HG03342 (cell line): Measurements from ENCODE around the gene APBA1.
A peak's percentile ranks its signal among the peaks of the same experiment; 100 is the strongest.

Experiments used
- ATAC-seq: cut with Tn5 transposase; IDR thresholded peaks from one replicate; pipeline ENCODE4 v1.9.1; 2021; ENCODE audit warnings: mild to moderate bottlenecking, moderate library complexity; ENCODE audit not compliant: unreplicated experiment

APBA1 gene

DNA sequence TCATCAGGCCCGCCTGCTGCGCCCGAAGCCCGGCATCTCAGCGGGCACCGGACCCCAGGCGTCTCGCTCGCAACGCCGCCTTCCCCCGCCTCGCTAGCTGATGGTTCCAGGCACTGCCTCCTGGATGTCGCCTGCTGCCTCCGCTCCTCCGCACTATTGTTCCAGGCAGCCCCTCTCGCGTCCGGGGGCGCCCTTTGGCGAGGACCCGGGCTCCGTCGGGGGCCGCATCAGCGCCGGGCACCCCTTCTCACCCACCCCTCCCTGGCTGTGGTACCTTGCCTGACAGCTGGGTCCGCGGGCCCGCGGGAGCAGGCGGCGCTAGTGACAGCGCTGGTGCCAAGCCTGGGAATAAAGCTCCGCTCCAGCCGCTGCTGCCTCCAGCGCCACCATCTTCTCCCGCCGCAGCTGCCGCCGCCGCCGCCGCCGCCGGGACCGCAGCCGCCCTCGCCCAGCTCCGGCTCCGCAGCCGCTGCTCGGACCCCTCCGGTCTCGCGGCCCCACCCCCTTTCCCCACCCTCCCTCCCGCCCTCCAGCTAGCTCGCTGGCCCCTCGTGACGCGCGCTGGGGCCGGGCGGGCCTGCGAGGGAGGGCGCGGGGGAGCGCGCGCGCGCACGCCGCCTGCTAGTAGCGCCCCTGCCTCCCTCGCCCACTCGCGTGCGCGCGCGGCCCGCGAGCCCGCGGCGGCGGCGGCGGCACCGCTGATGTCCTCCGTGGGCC lies at the start of gene APBA1:
Gene APBA1 (minus strand): TSS at position 493 of the 717 bp plus-strand sequence.
- peak; percentile 21 for ATAC-seq

DNA sequence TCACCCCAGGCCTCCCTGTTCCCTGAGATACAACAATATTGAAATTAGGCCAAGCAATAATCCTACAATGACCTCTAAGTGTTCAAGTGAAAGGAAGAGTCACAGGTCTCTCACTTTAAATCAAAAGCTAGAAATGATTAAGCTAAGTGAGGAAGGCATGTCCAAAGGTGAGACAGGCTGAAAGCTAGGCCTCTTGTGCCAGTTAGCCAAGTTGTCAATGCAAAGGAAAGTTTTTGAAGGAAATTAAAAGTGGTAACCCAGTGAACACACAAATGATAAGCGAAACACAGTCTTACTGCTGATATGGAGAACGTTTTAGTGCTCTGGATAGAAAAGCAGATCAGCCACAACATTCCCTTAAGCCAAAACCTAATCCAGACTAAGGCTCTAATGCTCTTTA lies 47.8 kb upstream of the APBA1 start:
- no peak for ATAC-seq

DNA sequence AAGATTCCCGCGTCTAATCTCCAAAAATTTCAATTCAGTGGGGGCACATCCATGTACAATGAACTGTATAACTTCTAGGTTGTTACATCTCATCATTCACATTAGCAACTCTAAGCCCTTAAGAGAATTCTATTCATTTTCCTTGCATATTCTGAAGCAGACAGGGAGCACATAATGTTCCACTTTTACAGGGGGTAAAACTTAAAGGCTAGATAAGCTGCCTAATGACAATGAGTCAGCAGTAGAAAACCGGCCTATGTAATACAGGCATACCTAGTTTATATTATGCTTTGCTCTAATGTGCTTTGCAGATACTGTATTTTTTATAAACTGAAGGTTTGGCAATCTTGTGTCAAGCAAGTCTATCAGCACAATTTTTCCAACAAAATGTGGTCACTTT lies 47.2 kb upstream of the APBA1 start:
- ATAC-seq, result no peak

DNA sequence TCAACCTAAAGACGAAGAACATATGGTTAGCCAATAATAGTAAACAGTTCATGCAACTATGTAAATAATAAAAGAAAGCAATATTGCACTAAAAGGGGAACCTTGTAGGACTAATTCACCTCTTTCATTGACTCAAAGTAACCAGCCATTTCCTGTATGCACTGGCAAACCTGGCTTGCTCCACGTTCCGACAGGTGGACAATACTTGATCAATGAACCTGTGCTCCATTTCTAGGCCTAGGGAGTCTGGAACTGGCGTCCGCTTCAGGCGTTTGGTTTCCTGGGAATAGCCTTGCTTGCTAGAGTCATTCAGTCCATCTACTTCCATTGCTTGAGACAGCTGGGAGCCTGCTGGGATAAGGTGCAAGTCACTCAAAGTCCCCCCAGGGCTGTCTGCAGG lies 46.0 kb upstream of the APBA1 start:
- no peak for ATAC-seq

DNA sequence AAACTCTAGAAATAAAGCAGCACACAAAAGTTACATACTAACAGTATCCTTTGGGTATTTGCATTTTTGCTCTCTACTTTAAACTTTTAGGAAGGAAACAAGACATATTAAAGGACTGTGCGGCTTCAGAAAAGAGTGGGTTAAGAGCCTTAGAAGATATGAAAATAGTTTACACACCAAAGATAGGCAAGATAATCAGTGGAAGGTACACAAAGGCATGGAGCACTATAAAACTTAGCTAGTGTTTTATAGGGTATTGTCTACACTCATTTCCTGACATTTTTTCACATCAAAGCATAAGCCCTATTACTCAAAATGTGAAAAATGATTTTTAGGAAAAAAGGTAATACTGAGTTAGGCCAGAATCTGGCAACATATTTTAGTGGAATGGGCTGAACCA lies 43.7 kb upstream of the APBA1 start:
- no peak for ATAC-seq

DNA sequence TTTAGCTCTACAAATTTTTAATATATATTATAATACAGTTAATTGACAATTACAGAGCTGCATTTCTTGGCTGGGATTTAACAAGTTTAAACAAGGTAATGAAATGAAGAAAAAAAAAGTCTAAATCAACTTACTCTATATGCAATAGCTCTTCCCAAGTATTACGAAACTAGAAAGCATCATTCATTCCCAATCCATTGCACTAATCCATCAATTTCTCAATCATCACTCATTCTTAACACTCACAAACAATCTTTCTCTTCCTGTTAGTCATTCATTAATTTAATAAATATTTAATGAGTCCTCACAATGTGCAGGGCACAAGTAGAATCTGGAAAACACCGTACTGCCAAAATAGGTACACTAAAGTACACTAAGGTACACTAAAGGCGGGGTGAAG lies 42.9 kb upstream of the APBA1 start:
- no peak for ATAC-seq

DNA sequence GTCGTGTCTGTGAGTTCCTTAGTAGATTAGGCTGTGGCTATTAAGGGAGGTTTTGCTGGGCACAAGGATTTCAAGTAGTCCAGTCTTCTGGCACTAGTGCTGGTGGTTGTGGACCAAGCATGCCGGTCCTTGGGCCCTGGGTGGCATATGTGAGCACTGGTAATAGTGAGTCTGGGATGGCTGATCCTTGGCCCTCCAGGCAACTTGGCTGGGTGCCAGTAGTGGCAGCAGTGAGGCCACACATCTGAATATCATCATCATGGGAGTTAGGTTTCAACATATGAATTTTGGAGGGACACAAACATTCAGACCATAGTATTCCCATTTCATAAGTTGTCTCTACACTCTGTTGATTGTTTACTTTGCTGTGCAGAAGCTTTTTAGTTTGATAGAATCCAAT lies 25.3 kb upstream of the APBA1 start:
- ATAC-seq, result no peak

DNA sequence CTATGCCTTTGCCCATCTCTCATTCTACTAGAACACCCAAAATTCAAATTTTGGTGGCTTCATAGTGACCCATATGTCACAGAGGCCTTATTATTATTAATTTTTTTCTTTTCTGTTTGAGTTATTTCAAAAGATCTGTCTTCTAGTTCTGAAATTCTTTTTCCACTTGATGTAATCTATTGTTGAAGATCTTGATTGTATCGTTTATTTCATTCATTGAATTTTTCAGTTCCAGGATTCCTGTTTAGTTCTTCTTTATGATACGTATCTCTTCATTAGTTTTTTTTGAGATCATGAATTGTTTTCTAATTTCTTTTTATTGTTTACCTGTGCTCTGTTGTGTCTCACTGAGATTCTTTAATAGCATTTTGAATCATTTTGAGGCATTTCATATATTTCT lies 24.6 kb upstream of the APBA1 start:
- no peak for ATAC-seq

DNA sequence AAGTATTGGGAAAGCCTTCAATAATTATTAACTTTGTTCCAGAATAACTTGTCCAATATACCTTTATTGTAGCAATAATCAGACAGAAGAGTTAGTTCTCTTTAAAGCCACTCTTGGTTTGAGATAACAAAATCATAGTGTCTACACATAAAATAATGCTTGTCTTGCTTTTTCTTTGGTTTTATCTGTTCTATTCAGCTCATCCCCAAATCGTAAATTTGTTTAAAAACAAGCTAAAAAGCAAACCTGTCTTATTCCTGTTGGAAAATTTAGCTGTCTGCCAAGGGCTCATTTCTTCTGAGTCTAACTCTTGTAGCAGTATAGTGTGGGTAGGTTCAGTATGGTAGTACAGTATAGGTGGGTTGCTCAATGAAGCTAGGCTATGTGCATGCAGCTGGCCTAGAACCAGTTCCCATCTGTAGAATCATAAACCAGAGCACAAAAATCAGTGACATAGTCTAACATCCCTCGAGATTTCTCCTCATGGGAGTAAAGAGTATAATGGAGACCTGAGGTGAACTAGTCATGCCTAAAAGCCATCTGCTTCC lies 17.9 kb upstream of the APBA1 start:
- no peak for ATAC-seq

DNA sequence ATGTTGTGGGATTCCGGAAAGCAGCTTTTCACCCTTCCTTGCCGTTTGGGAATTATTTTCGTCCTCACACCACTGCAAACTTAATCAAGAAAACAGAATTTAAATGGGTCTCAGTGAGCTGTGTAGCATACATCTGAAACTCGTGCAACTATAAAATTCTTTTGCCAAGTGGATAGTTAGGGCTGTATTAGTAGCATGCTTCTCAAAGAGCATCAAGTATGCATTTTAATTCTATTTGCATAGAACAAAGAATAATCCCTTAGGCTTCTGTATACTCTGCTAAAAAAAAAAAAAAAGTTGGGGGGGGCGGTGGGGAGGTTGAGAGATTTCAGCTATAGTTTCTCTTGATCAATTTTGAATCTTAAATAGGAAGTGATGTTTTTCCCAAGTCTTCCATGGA lies 11.8 kb upstream of the APBA1 start:
- no peak for ATAC-seq

DNA sequence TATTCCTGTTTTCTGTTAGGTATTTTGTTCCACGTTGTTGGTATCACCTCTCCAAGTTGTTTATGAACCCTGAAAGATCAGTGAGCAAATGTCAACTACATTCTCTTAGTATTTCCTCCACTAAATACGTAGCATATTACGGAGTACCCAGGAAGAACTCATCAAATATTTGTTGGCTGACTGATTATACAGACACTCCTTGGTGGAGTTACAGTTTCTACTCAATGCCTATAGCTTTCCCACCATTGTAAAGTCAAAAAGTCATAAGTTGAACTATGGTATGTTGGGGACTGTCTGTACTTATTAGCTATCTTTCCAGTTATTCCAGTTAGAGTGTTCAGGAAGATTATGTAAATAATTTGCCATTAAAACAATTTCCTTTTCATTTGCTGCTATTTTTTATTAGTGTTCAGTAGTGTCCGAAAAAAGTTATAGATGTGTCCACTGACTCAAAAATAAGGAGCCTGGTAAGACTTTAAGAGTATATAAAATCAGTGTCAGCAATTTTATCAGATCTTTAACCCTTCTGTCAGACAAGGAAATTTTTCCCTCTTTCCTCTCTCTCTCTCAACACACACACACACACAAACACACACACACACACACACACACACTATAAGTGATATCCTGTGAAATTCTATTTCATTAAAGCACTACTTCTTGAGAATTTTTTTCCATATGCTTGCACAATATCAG lies 6.8 kb upstream of the APBA1 start:
- no peak for ATAC-seq

DNA sequence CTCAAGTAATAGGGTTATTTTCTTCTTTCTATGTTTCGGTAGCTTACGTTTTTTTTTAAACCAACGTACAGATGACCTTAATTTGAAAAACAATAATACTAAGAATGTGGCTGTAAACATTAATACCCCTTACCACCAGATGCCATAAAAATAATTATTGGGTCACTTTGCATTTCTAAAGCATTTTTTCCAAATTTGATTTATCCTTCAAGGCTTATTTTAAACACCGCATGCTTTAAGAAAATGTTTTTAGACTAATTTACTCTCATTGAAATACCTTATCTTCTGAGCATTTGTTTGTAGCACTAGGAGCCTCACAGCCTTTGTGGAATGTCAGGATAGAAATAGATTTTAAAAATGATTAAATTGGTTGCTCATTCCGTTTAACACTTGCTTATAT lies 5.8 kb upstream of the APBA1 start:
- no peak for ATAC-seq

DNA sequence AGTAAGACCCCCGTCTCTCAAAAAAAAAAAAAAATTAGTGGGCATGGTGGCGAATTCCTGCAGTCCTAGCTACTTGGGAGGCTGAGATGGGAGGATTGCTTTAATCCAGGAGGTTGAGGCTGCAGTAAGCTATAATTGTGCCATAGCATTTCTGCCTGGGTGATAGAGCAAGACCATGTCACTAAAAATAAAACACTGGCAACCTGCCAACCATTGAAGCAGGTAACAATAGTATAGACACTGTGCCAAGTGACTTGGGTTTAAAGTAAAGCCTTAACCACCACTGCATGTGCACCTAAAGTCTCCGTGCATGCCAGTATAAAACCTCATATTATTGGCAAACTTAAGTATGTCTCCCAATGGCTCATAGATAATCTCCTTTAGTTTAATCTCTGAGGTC lies 3.4 kb upstream of the APBA1 start:
- no peak for ATAC-seq

DNA sequence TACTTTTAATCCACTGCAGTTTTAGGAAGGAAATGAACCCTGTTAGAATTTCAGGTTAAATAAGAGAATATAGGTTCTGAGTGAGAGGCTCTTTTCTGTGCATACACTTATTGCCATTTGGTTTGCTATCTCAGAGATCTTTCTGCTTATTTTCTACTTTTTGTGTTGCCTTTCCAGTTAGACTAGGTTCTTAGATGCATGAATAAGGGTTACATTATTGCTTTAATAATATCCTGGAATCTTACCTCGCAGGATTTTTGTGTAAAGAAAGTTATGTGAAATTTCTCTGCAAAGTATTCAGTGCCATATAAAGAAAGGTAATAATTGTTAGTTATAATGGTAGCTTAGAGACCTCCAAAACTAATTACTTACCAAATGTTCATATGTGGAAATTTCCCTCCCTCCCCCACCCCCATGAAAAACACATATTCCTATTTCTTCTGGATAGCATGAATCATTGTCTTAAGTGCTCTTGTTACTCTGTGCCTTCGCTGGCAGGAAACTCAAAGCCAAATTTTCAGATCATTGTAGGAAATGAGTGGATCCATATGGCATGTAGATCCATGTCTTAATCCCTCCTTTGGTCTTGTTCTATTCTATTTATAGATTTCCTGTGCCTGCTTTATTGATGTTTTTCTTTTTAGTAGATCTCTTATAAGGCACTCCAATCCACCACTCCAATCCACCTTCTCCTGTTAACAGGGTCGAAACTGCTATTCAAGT lies 2.7 kb upstream of the APBA1 start:
- ATAC-seq, result no peak

DNA sequence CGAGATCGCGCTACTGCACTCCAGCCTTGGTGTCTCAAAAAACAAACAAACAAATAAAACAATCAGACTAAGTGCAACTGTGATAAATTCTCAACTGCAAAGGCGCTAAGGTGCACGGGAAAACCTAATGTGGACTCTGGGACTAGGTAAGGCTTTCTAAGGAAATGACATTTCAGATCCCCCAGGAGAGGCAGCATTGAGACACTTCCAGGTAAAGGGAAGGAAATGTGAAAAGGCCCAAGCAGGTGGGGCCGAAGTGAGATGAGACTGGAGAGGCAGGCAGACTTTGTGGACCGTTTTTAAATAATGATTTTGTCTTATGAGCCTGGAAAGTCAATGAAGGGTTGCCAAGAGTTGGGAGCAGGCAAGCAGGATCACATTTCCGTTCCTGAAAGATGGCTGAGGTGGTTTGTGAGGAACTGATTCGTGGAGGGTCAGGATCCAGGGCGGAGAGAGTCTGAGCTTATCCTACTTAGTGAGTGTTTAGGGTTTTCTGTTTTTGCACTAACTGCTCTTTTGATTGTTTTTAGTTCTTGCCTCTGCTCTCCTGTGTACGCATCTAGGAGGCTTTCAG lies 2.0 kb upstream of the APBA1 start:
- ATAC-seq, result no peak

DNA sequence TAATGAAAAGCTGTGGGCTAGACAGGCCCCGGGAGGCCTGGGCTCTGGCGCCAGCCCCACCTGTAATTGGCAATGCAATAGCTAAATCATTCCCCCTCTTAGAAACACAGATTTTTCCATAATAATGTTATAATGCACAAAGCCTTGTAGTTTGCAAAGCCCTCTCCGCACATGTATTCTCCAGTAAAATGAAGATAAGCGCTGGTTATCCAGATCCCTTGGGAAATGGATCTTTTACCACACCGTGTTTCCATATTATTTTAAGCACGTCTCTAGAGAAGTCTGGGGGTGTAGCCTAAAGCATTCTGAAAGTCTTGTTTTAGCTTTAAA lies 1.1 kb upstream of the APBA1 start:
- no peak for ATAC-seq

DNA sequence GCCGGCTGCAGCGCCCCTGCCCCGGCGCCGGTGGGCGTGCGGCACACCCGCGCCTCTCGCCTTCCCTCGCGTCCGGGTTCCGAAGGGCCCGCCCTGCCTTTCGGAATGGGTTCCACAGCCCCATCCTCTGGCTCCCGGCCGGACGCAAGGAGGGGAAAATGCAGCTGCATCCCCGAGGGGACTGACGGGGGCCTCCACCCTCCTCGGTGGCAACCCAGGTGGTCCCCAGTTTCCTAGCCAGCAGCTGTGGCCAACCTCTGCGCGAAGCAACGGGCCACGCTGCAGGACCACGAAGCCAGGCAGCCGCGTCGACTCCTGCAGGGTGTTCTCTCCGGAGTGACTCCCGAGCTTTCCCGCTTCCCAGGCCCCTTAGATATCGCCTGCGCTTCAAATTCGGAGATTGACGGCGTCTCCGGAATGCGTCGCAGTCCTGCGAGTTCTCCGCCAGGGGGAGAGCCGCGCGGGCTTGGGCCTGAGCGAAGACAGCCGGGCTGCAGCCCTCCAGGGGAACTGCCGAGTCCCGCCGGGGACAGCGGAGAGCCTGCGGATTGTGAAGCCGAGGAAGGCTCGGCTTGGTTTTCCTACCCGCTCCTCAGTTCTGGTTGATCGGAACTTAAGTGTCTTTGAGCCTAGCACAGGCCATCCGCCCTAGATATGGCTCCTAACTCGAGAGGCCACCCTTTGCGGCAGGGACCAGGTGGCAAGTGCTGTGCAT lies 582 bp upstream of the APBA1 start:
- peak; percentile 93 for ATAC-seq

DNA sequence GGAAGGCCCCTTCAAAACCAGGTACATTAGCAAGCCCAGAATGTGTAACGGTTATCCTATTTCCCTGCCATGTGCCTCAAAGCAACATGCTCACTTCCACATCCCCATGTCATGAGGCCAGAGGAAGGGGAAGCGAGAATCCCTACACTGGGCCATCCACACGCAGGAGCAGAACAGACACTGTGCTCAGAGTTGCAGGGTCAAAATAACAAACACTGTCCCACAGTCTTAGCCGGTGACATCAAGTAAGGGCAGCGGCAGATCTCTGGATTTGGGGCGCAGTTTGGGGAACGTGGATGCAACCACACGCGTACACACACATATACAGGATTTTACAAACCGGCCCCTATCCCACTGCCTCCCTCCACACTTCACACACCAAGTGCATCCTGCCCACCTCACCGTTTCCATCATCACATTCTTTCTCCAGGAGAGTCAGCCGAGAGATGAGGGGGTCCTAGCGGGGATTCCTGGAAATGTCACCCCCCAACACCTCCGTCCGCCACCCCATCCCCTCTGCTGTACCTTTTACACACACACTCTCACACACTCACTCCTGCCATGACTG lies 776 bp downstream of the APBA1 start:
- no peak for ATAC-seq

DNA sequence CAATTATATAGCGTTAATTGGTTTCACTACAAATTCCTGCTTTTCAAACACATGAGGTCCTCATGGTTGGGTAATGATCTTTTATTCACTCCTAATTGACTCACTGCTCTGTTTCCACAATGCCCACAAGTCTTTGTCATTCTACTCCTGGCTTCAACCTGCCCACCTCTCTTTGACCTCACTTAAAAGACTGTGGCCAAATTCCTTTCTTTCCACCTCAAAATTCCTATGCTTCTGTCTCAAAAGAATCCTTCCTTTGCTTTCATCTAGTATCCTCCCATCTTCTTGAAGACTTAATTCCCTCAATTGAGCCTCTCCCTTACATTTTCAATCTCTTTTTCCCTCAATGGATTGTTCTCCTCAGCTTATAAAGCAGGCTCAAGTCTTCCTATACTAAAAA lies 4.9 kb downstream of the APBA1 start:
- no peak for ATAC-seq

DNA sequence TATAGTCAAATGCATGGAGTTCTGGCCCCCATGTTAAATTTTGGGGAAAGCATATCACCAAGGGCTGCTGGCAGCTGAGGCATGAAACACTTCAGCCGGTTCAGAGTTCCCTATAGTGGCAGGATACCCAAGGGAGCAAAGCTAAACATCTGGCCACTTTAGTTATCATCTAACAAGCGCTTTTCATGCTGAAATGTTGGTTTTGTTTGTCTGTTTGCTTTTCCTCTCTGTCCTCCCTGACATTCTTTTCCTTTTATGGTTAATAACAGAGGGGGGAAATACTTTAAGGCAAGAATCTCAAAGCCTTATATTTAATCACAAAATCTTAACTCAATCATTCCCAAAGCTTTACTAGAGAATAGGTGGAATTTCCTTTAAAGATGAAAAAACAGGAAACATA lies 11.9 kb downstream of the APBA1 start:
- no peak for ATAC-seq
